Neuronal stem cell (in vitro differentiated cells): ENCODE results near the gene CSNK1D. TPM values are rescaled to one million over a fixed set of nuclear protein-coding genes. Genes with fewer than 3 reads are reported as not detected.

Source experiments
- DNase-seq: peaks from one replicate; pipeline ENCODE4 v3.0.0-alpha.2; 2013; ENCODE audit warnings: low spot score
- H2AFZ ChIP-seq: one replicate; pipeline ENCODE4 v1.6.1; 2013; ENCODE audit warnings: mild to moderate bottlenecking, low read length, inconsistent platforms
- H2AK5ac ChIP-seq: 2 replicates; pipeline ENCODE4 v1.6.1; 2013; ENCODE audit warnings: low read depth, mild to moderate bottlenecking, inconsistent platforms, low read length, moderate library complexity, mixed read lengths
- H2BK120ac ChIP-seq: 2 replicates; pipeline ENCODE4 v1.6.1; 2013; ENCODE audit warnings: low read depth, mild to moderate bottlenecking, inconsistent platforms, low read length, moderate library complexity, mixed read lengths
- H2BK12ac ChIP-seq: one replicate; pipeline ENCODE4 v1.6.1; 2013; ENCODE audit warnings: low read length, inconsistent platforms
- H2BK15ac ChIP-seq: 2 replicates; pipeline ENCODE4 v1.6.1; 2013; ENCODE audit warnings: mild to moderate bottlenecking, low read length, inconsistent platforms, mixed read lengths
- H2BK5ac ChIP-seq: one replicate; pipeline ENCODE4 v1.6.1; 2013; ENCODE audit warnings: inconsistent platforms, mild to moderate bottlenecking, low read length, moderate library complexity
- H3K14ac ChIP-seq: one replicate; pipeline ENCODE4 v1.6.1; 2013; ENCODE audit warnings: low read length, inconsistent platforms
- H3K18ac ChIP-seq: 2 replicates; pipeline ENCODE4 v1.6.1; 2013; ENCODE audit warnings: low read length, inconsistent platforms
- H3K23ac ChIP-seq: 2 replicates; pipeline ENCODE4 v1.6.1; 2013; ENCODE audit warnings: low read depth, mild to moderate bottlenecking, mixed read lengths, low read length, inconsistent platforms; ENCODE audit not compliant: poor library complexity
- H3K27ac ChIP-seq: replicated peaks from 3 replicates; pipeline ENCODE4 v1.5.1; 2013; ENCODE audit warnings: low read length, inconsistent platforms
- H3K27me3 ChIP-seq, 3 experiments: 2 replicates each; pipeline ENCODE4 v1.6.1; 2013; ENCODE audit warnings: low read length in 3 of 3, mild to moderate bottlenecking in 2 of 3, inconsistent platforms in 1 of 3, low read depth in 1 of 3, mixed read lengths in 1 of 3, moderate library complexity in 1 of 3; ENCODE audit not compliant: control insufficient read depth in 3 of 3, insufficient read depth in 3 of 3
- H3K36me3 ChIP-seq, 2 donors: replicated peaks in 1 of 2; 2 replicates each; pipeline ENCODE4 v1.6.1; 2013; ENCODE audit warnings: low read length in 2 of 2; ENCODE audit not compliant: control insufficient read depth in 2 of 2, insufficient read depth in 2 of 2
- H3K4ac ChIP-seq: 2 replicates; pipeline ENCODE4 v1.6.1; 2013; ENCODE audit warnings: inconsistent platforms, mild to moderate bottlenecking, low read length, moderate library complexity
- H3K4me1 ChIP-seq, 2 donors: 1 replicate in 1 of 2; 2 replicates in 1 of 2; pipeline ENCODE4 v1.6.1; 2013; ENCODE audit warnings: low read length in 2 of 2, low read depth in 1 of 2; ENCODE audit not compliant: control insufficient read depth in 2 of 2, insufficient read depth in 1 of 2
- H3K4me2 ChIP-seq: one replicate; pipeline ENCODE4 v1.6.1; 2013; ENCODE audit warnings: mild to moderate bottlenecking, low read length, inconsistent platforms; ENCODE audit not compliant: insufficient read depth, poor library complexity, severe bottlenecking
- H3K4me3 ChIP-seq, 2 donors: 2 replicates each; pipeline ENCODE4 v1.5.1; 2013; ENCODE audit warnings: low read length in 2 of 2, mild to moderate bottlenecking in 2 of 2, inconsistent platforms in 1 of 2, moderate library complexity in 1 of 2
- H3K79me1 ChIP-seq: one replicate; pipeline ENCODE4 v1.6.1; 2013; ENCODE audit warnings: low read depth, mild to moderate bottlenecking, inconsistent platforms, low read length, moderate library complexity
- H3K9ac ChIP-seq: one replicate; pipeline ENCODE4 v1.6.1; 2013; ENCODE audit warnings: mild to moderate bottlenecking, low read depth, low read length, inconsistent platforms; ENCODE audit not compliant: poor library complexity
- H3K9me3 ChIP-seq, 2 donors: replicated peaks in 1 of 2; 2 replicates each; pipeline versions ENCODE3 to v1.6.1; 2013; ENCODE audit warnings: low read length in 2 of 2, mild to moderate bottlenecking in 2 of 2, inconsistent platforms in 1 of 2, low read depth in 1 of 2, mixed read lengths in 1 of 2, moderate library complexity in 1 of 2; ENCODE audit not compliant: control insufficient read depth in 2 of 2, insufficient read depth in 1 of 2
- H4K8ac ChIP-seq: one replicate; pipeline ENCODE4 v1.6.1; 2013; ENCODE audit warnings: low read depth, mild to moderate bottlenecking, inconsistent platforms, low read length, moderate library complexity
- H4K91ac ChIP-seq: one replicate; pipeline ENCODE4 v1.6.1; 2013; ENCODE audit warnings: low read length, low read depth, mild to moderate bottlenecking, inconsistent platforms; ENCODE audit not compliant: poor library complexity
- WGBS, 2 donors: extraction: QIAGEN DNeasy Blood & Tissue Kit; methylation state at CpG; one replicate each; pipeline ENCODE4 v1.1.7; 2013; ENCODE audit warnings: missing lambda C conversion rate in 2 of 2, mixed read lengths in 1 of 2; ENCODE audit not compliant: insufficient read length in 2 of 2, insufficient replicate concordance in 1 of 2; ENCODE audit errors: extremely low coverage in 2 of 2; 5-methylcytosine and 5-hydroxymethylcytosine counted together
- polyA plus RNA-seq, 2 experiments: library from polyadenylated mRNA; stranded (reverse); fragments of 200-250 nt; gene quantifications; one replicate each; pipeline ENCODE4 v1.2.3, GENCODE V29; 2013

Gene CSNK1D
- polyA plus RNA-seq (2013, experiment 1 of 2), result 70.3 TPM
- 72.1 TPM for polyA plus RNA-seq (2013, experiment 2 of 2)

- H2BK5ac ChIP-seq, result peak within 1 kb of the TSS; percentile 99
- peak within 1 kb of the TSS; percentile 68 to 93 for H3K4me3 ChIP-seq
- H3K27ac ChIP-seq, result peak within 1 kb of the TSS; percentile 90
- H3K4me2 ChIP-seq, result peak within 1 kb of the TSS; percentile 94
- no peaks in the 10 kb centered on the region for H3K27me3 ChIP-seq
- peak within 1 kb of the TSS; percentile 92 for H3K14ac ChIP-seq
- H3K79me1 ChIP-seq, result peaks cover 6% of the 10 kb centered on the region
- no peaks in the 10 kb centered on the region for H3K9me3 ChIP-seq
- H2BK15ac ChIP-seq, result peak within 1 kb of the TSS; percentile 65
- peak within 1 kb of the TSS; percentile 89 for H2AK5ac ChIP-seq
- peaks cover 8 to 17% of the 10 kb centered on the region in 2 donors for H3K4me1 ChIP-seq
- peak within 1 kb of the TSS; percentile 98 for H3K18ac ChIP-seq
- peak within 1 kb of the TSS; percentile 8 for H2BK12ac ChIP-seq
- H3K9ac ChIP-seq, result peak within 1 kb of the TSS; percentile 79
- H3K36me3 ChIP-seq, result peaks cover 20 to 40% of the 10 kb centered on the region in 2 donors
- peak within 1 kb of the TSS; percentile 44 for H3K23ac ChIP-seq
- WGBS, 2 donors, result no CpG with 5 or more reads among the region's 80 CpGs
- peak; percentile 93 for DNase-seq
- H2BK120ac ChIP-seq, result peak within 1 kb of the TSS; percentile 66
- H2AFZ ChIP-seq, result peak within 1 kb of the TSS; percentile 97
- no peak within 1 kb of the TSS for H3K4ac ChIP-seq
- peak within 1 kb of the TSS; percentile 73 for H4K91ac ChIP-seq
- H4K8ac ChIP-seq, result no peak within 1 kb of the TSS
Observed at GRCh38 chr17:82273327-82274133, at the start of gene CSNK1D. Gene CSNK1D, minus strand, starts transcription at chr17:82273700. Its CDS starts 319 bp downstream, at chr17:82273381.

GRCh38 chr17:82322526-82323453 lies 49.3 kb upstream of the CSNK1D start:
- Histone ChIP-seq H3K4ac (no peak overlapping the region), H3K36me3 (no peaks in the 10 kb centered on the region), H2BK5ac (peak overlapping the region; percentile 48), H3K18ac (peak overlapping the region; percentile 35), H3K9ac (no peak overlapping the region), H3K23ac (no peak overlapping the region), H3K4me3 (no peak overlapping the region), H2AK5ac (peak overlapping the region; percentile 84), H4K8ac (no peak overlapping the region), H2BK15ac (peak overlapping the region; percentile 62), H3K9me3 (peaks cover 7 to 10% of the 10 kb centered on the region in 2 donors), H3K79me1 (peaks cover 3% of the 10 kb centered on the region), H4K91ac (no peak overlapping the region), H2BK12ac (no peak overlapping the region), H3K27ac (no peak overlapping the region), H3K27me3 (peaks cover 0 to 57% (median 5%) of the 10 kb centered on the region in 3 experiments), H3K14ac (no peak overlapping the region), H2AFZ (no peak overlapping the region), H3K4me1 (peaks cover 17 to 21% of the 10 kb centered on the region in 2 donors), H3K4me2 (no peak overlapping the region), H2BK120ac (no peak overlapping the region)
- DNase-seq, result no peak
- no CpG with 5 or more reads among the region's 28 CpGs for WGBS, 2 donors

GRCh38 chr17:82321947-82322466 lies 48.5 kb upstream of the CSNK1D start:
- Histone ChIP-seq H3K9ac (no peak overlapping the region), H4K8ac (no peak overlapping the region), H3K27me3 (peaks cover 0 to 51% (median 5%) of the 10 kb centered on the region in 3 experiments), H4K91ac (no peak overlapping the region), H3K4me2 (no peak overlapping the region), H2BK12ac (no peak overlapping the region), H2BK120ac (peak overlapping the region; percentile 87), H3K4me1 (peaks cover 9 to 14% of the 10 kb centered on the region in 2 donors), H3K36me3 (no peaks in the 10 kb centered on the region), H3K4me3 (no peak overlapping the region), H3K23ac (no peak overlapping the region), H3K4ac (no peak overlapping the region), H2AK5ac (peak overlapping the region; percentile 94), H3K27ac (no peak overlapping the region), H3K18ac (peak overlapping the region; percentile 83), H2BK15ac (peak overlapping the region; percentile 62), H2BK5ac (no peak overlapping the region), H3K14ac (no peak overlapping the region), H2AFZ (no peak overlapping the region), H3K79me1 (peaks cover 3% of the 10 kb centered on the region), H3K9me3 (peaks cover 7 to 10% of the 10 kb centered on the region in 2 donors)
- no CpG with 5 or more reads among the region's 21 CpGs for WGBS, 2 donors
- DNase-seq, result no peak
